Choroid plexus epithelial cell (primary cell): ENCODE data around the gene VSX1.

ENCODE experiments used
- DNase-seq: peaks from one replicate; pipeline ENCODE4 v3.0.0-alpha.2; 2010; ENCODE audit warnings: low read depth
- H3K4me3 ChIP-seq: 2 replicates; pipeline ENCODE4 v1.5.1; 2011; ENCODE audit warnings: low read depth, mild to moderate bottlenecking, control low read depth, low read length, moderate library complexity
- TF ChIP-seq, protein P1 (sequence below): conservative IDR thresholded peaks from 2 replicates; pipeline ENCODE4 v1.5.1; 2011; ENCODE audit warnings: low read depth, mild to moderate bottlenecking, control low read depth, inconsistent platforms, low read length, moderate library complexity

VSX1 gene

DNA sequence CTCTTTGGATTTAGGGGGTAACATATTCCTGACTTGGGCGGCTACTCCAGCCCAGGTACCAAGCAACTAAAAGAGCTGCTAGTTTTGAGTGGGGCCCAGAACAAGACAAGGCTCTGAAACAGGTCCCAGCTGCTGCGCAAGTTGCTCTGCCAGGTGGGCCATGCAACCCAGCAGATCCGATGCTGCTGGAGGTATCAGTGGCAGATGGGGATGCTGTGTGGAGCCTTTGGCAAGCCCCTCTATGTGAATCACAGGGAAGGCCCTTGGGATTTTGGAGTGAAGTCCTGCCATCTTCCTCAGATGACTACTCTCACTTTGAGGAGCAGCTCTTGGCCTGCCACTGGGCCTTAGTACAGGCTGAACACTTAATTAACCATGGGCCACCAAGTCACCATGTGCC, 43.7 kb upstream of the VSX1 start:
- no peak overlapping the region for H3K4me3 ChIP-seq
- no peak for DNase-seq
- TF ChIP-seq, protein P1, sequence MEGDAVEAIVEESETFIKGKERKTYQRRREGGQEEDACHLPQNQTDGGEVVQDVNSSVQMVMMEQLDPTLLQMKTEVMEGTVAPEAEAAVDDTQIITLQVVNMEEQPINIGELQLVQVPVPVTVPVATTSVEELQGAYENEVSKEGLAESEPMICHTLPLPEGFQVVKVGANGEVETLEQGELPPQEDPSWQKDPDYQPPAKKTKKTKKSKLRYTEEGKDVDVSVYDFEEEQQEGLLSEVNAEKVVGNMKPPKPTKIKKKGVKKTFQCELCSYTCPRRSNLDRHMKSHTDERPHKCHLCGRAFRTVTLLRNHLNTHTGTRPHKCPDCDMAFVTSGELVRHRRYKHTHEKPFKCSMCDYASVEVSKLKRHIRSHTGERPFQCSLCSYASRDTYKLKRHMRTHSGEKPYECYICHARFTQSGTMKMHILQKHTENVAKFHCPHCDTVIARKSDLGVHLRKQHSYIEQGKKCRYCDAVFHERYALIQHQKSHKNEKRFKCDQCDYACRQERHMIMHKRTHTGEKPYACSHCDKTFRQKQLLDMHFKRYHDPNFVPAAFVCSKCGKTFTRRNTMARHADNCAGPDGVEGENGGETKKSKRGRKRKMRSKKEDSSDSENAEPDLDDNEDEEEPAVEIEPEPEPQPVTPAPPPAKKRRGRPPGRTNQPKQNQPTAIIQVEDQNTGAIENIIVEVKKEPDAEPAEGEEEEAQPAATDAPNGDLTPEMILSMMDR, result no peak

DNA sequence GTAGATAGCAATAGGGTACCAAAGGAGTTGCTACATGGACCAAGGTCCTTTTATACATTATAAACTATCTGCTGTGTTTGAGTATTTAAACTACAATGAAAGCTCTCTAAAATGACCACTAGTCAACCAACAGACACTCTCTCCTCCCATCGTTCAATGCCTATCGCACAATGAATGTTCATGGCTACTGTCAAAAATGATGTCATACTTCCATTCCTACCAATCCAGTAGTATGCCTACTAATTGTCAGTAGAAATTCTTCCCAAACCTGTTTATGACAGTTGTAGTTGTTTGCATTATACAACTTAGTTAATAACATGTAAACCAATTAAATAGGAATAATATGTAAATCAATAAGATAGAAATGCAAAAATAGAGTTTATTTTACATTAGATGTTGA, 39.0 kb upstream of the VSX1 start:
- H3K4me3 ChIP-seq, result no peak overlapping the region
- DNase-seq, result no peak
- TF ChIP-seq, protein P1, result no peak

DNA sequence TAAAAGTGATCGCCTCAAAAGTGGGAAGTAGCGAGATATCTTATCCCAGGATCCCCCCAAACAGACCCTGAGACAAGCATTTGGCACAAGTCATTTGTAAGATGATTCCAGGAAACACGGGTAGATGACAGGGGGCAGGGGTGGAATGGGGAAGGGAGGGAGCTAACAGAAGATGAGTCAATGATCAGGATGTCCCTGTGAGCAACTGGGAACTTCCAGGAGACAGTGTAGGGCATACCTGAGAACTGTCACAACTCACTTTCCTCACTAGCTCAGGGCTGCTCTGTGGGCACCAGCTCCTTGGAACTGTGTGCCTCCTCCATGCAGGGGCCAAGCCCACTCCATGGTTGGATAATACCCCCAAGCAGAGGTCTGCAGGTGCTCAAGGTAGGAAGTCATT, 38.5 kb upstream of the VSX1 start:
- TF ChIP-seq, protein P1, result no peak
- DNase-seq, result no peak
- no peak overlapping the region for H3K4me3 ChIP-seq

DNA sequence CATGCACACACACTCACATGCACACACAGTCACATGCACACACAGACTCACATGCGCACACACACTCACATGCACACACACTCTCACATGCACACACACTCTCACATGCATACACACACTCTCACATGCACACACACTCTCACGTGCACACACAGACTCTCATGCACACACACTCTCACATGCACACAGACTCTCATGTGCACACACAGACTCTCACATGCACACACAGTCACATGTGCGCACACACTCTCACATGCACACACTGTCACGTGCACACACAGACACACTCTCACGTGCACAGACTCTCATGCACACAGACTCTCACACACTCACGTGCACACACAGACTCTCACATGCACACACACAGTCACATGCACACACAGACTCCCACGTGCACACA, 36.6 kb upstream of the VSX1 start:
- H3K4me3 ChIP-seq, result no peak overlapping the region
- DNase-seq, result no peak
- TF ChIP-seq, protein P1, result no peak

DNA sequence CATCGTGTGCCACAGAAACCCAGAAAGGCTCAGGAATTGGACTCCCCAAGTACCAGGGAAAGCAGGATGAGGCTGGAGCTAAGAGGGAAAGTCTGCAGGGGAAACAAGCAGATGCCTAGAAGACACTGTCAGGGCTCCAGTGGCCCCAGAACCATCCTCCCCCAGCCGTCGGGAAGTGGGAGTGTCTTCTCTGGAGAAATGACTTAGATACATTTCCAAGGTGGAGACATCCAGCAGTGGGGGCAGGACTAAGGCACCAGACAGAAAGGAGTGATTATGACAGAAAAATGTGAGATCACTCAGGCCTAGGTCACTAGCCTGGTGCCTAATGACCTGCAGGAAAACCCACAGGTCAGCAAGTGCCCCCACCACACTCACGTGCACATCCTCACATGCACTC, 36.0 kb upstream of the VSX1 start:
- no peak overlapping the region for H3K4me3 ChIP-seq
- DNase-seq, result no peak
- TF ChIP-seq, protein P1, result no peak

DNA sequence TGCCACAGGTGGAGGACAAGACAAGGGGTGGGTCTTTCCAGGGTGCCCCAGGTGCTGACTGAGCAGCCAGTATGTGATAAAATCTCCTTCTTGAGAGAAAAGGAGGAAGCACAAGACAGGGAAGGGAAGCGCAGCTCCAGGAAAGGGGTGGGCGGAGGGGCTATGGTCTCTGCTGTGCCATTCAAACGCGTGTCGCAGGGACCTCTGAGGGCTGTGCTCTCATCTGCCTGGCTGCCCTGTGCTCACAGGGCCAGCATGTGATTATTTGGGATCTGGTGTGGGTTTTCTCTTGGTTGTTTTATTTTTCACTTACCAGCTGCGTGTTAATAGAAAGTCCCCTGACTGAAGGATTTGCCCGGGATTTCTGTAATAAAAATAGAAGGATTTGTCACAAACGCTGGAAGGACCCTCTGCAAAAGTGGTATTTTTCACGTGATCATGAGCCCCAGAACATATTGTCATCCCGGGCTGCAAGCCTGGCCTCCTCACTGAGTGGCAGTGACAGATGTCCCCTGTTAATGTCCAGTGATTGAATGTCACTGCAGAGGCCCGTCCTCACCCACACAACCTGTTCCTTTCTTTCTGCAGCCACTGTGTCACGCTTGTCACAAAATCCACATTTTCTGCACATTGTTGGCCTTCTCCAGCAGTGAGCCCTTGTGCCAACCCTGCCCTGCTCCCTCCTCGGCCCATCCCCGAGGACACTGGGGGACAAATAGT, 35.0 kb upstream of the VSX1 start:
- no peak overlapping the region for H3K4me3 ChIP-seq
- no peak for DNase-seq
- TF ChIP-seq, protein P1, result no peak

DNA sequence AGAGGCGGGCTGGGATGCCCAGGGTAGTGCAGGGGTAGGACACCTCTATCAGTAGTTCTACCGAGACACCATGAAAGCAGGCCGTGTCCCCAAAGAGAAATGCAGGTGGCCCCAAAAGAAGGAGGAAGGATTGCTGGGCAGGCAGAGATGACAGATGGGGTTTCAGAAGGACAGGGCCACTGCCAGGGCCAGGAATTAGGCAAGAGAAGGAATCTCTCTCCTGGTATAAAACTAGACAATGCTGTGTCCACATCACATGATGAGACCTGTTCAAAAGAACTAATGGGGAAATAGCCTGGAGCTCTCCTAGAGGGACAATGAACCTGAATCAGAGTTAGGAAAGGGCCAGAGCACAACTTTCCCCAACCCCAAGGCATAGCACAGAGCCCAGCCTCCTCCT, 21.6 kb upstream of the VSX1 start:
- TF ChIP-seq, protein P1, result no peak
- DNase-seq, result no peak

More for the DNA sequence above, 21.6 kb upstream of the VSX1 start:
- no peak overlapping the region for H3K4me3 ChIP-seq
